Bronchial epithelial cell (primary cell): Measurements from ENCODE around the gene SDC1. TPM values are rescaled to one million over a fixed set of nuclear protein-coding genes. Genes with fewer than 3 reads are reported as not detected.

Experiments used
- DNase-seq: peaks from one replicate; pipeline ENCODE4 v3.0.0-alpha.2; 2010; ENCODE audit warnings: low read depth
- FAIRE-seq: peaks from 2 replicates; lab custom pipeline; 2011; peaks lifted over from hg19 to GRCh38; lab: Jason Lieb, UNC
- H3K27me3 ChIP-seq: 2 replicates; pipeline ENCODE4 v1.5.1; 2011; ENCODE audit warnings: low read length; ENCODE audit not compliant: control insufficient read depth, insufficient read depth
- H3K36me3 ChIP-seq: 2 replicates; pipeline ENCODE4 v1.5.1; 2011; ENCODE audit warnings: low read length; ENCODE audit not compliant: control insufficient read depth, insufficient read depth
- H3K4me3 ChIP-seq: 2 replicates; pipeline ENCODE4 v1.5.1; 2011; ENCODE audit warnings: mild to moderate bottlenecking, low read depth, low read length, control low read depth
- CTCF ChIP-seq: IDR thresholded peaks from 2 replicates; pipeline ENCODE4 v1.5.1; 2011; ENCODE audit warnings: mild to moderate bottlenecking, moderate library complexity, low read length, control low read depth, inconsistent platforms; ENCODE audit not compliant: insufficient read depth, severe bottlenecking
- total RNA-seq: library from RNA; depleted of rRNA; stranded (reverse); fragments of >200 nt; gene quantifications from 2 replicates; pipeline ENCODE4 v1.2.1, GENCODE V29; 2014

The SDC1 gene
- total RNA-seq, 1 donor from 2014 or later, result 1,084 TPM

- H3K27me3 ChIP-seq, result no peaks in the 10 kb centered on the region
- FAIRE-seq, result no peak
- TF ChIP-seq CTCF, result no peak
Measured at GRCh38 chr2:20173064-20173463, 51.9 kb downstream of the SDC1 start.

GRCh38 chr2:20172273-20173055 lies 52.5 kb downstream of the SDC1 start:
- Histone ChIP-seq H3K27me3 (no peaks in the 10 kb centered on the region), H3K36me3 (no peaks in the 10 kb centered on the region), H3K4me3 (no peak overlapping the region)
- DNase-seq, result peak; percentile 95
- FAIRE-seq, result no peak
- no peak for TF ChIP-seq CTCF

More at GRCh38 chr2:20173064-20173463, 51.9 kb downstream of the SDC1 start:
- H3K36me3 ChIP-seq, result no peaks in the 10 kb centered on the region
- no peak for DNase-seq
- H3K4me3 ChIP-seq, result no peak overlapping the region

- FAIRE-seq (no peak), DNase-seq (no peak)
- Histone ChIP-seq H3K36me3 (no peaks in the 10 kb centered on the region), H3K27me3 (no peaks in the 10 kb centered on the region), H3K4me3 (no peak overlapping the region)
- no peak for TF ChIP-seq CTCF
Measured at GRCh38 chr2:20171445-20171977, 53.4 kb downstream of the SDC1 start.

GRCh38 chr2:20170704-20171250 lies 54.2 kb downstream of the SDC1 start:
- TF ChIP-seq CTCF, result no peak
- Histone ChIP-seq H3K36me3 (no peaks in the 10 kb centered on the region), H3K27me3 (no peaks in the 10 kb centered on the region), H3K4me3 (no peak overlapping the region)
- no peak for FAIRE-seq
- DNase-seq, result no peak

- H3K27me3 ChIP-seq, result no peaks in the 10 kb centered on the region
- TF ChIP-seq CTCF, result no peak
- H3K4me3 ChIP-seq, result no peak overlapping the region
- FAIRE-seq (no peak), DNase-seq (peak; percentile 76)
- H3K36me3 ChIP-seq, result no peaks in the 10 kb centered on the region
Measured at GRCh38 chr2:20169796-20170703, 54.9 kb downstream of the SDC1 start.
